AG10803 (cell line): ENCODE results near the gene TTLL8.

Experiments used
- DNase-seq: peaks from one replicate; pipeline ENCODE4 v3.0.0; 2010; ENCODE audit warnings: low read depth
- H3K4me3 ChIP-seq: 2 replicates; pipeline ENCODE4 v1.5.1; 2011; ENCODE audit warnings: mild to moderate bottlenecking, low read length, control low read depth
- CTCF ChIP-seq: conservative IDR thresholded peaks from 2 replicates; pipeline ENCODE4 v1.5.1; 2011; ENCODE audit warnings: mild to moderate bottlenecking, low read length, control low read depth, inconsistent platforms

TTLL8 gene

DNA sequence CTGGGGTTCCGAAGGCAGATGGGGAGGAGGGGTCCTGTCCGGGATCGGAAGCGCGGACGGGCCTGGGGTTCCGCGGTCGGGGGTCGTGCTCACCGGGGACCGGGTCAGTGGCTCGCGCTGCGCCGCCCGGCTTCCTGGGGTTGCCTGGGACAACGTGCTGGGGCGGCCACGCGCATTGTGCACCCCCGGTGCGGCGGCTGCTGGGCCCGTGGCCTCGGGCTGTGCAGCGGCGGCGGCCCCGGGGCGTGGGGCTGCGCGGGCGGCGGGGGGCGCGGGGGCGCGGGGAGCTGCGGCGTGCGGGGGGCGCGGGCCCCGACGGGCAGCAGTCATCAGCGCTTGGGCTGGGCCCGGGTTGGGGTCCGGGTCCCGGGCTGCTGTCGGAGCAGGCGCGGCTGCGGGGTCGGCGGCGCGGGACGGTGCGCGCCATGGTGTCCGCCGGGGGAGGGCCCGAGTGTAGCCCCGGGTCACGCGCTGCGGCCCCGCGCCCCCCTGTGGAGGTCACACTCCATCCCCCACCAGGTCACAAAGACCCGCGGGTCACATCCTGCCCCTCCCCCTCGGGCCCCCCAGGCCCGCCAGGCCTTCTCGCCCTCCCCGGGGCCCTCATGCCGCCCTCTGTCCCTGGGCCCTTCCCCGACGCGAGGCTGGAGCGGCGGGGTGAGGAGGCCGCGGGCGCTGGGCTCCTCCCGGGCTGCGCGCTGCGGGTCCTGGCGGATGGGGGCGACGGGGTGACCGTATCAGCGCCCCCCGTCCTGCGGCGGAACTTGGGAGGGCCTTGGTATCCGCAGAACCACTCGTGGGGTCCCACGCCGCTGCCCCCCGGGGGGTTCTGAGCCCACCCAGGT lies at the start of gene TTLL8:
TSS of gene TTLL8 (minus strand) at position 238 of the 845 bp plus-strand sequence.
- H3K4me3 ChIP-seq: no peak within 1 kb of the TSS
- no peak for TF ChIP-seq CTCF
- no peak for DNase-seq

DNA sequence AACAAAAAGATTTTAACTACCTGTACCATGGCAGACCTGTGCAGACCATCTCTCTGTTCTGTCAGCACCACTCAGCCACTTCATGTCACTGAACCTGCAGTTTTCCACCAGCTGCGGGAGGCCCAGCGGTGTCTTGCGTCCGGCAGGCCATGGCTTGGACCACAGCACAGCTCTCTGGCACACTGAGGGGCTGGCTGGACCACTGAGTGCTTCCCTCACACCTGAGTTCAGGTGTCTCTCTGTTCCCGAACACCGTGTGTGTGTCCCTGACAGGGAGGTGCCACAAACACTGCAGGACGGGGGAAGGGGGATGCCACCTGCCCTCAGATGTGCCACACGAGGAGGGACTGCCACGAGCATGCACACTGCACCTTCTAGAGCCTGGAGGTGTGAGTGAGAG lies 49.4 kb upstream of the TTLL8 start:
- H3K4me3 ChIP-seq: no peak overlapping the region
- no peak for DNase-seq
- no peak for TF ChIP-seq CTCF

DNA sequence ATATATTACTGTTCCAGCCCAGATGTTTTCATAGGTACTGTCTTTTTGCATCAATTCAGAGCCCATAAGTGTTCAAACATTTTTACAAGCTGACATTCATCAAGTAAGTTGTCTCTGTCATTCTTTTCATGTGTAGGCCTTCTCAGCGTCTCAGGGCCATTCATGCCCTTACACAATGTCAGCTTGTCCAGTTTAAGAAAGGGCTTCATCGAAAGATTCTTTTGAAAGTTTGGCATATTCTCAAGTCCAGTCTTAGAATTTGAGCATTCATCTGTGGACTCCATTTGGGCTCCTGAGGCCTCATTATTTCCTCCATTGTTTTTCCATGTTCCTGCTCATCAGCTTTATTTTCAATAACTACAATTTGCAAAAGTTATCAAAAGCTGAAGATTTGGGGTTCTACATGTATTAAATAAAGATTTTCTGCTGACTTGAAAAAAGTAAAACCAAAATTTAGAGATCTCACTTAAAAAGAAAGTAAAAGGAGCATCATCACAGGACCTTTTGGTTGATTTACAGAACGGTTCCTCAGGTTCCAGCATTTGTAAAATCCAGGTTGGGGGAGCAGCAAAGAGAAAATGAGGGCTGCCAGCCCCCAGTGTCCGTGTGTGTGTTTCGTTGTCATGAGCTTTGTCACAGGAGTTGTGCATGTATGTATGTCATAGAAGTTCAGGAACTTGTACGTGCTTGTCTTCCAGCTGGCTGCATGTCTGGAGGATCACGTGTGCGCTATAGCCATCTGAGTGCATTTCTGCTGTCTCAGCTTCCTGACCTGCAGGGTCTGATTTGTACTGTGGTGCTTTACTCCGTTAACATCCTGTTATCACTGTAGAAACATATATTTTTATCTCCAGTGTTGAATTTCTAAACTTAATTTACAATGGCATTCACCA lies 47.4 kb upstream of the TTLL8 start:
- peak; percentile 52 for DNase-seq
- TF ChIP-seq CTCF: no peak
- H3K4me3 ChIP-seq: no peak overlapping the region

GRCh38 chr22:50104141-50104544 lies 46.0 kb upstream of the TTLL8 start:
- DNase-seq: no peak
- no peak for TF ChIP-seq CTCF

DNA sequence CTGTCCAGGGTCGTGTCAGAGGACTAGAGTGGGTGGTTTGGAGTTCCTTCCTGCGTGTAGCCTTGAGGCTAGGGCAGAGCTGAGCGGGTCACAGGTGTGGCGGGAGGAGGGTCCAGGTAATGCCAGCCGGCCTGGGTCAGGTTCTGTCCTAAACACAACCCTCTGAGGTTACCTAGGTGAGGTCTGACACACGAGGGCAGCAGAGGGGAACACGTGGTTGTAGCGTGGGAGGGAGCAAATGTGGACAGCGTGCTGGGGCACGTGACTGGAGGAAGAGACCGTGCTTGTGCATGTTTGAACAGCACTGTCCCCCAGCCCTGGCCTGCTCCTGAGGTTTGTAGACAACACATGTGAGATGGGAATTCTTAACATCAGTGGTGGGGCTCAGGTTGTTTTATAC lies 44.8 kb upstream of the TTLL8 start:
- no peak overlapping the region for H3K4me3 ChIP-seq
- no peak for DNase-seq
- no peak for TF ChIP-seq CTCF

More at GRCh38 chr22:50104141-50104544, 46.0 kb upstream of the TTLL8 start:
- no peak overlapping the region for H3K4me3 ChIP-seq

DNA sequence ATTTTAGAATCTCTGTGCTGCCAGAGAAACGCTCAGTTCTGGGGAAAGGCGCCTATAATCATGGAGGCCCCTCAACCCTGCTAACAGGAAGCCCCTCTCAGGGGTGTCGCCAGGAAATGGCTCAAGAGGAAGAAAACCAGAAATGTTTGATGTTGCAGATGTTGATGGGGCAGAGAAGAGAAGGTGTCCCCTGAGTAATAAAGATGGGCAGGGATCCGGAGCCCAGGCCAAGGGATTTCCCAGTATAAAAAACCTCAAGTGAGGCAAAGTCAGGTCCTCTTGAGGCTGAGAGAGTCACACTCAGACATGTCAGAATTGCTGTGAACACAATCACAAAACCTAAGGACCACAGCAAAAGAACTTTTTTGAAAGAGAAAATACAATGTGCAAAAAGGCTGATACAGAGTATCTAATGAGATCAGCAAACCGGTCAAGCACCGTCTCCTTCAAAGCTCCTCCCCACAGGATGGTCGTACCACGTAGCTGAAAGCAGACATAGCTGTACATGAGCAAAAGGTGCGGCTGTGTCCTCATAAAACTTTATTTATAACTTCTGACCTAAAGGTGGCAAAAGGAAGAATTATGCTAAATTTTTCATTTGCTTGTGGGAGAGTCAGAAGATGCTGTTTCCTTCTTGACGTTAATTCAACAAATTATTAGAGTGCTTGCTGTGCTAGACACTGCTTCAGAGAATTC lies 43.9 kb upstream of the TTLL8 start:
- H3K4me3 ChIP-seq: no peak overlapping the region
- no peak for TF ChIP-seq CTCF
- no peak for DNase-seq
